IPS-NIHi7 (cell line): ENCODE measurements around the gene THRSP.

Experiments
- DNase-seq: peaks from one replicate; pipeline ENCODE4 v3.0.0; 2012; ENCODE audit warnings: mixed read lengths; ENCODE audit errors: extremely low spot score

THRSP gene

DNA sequence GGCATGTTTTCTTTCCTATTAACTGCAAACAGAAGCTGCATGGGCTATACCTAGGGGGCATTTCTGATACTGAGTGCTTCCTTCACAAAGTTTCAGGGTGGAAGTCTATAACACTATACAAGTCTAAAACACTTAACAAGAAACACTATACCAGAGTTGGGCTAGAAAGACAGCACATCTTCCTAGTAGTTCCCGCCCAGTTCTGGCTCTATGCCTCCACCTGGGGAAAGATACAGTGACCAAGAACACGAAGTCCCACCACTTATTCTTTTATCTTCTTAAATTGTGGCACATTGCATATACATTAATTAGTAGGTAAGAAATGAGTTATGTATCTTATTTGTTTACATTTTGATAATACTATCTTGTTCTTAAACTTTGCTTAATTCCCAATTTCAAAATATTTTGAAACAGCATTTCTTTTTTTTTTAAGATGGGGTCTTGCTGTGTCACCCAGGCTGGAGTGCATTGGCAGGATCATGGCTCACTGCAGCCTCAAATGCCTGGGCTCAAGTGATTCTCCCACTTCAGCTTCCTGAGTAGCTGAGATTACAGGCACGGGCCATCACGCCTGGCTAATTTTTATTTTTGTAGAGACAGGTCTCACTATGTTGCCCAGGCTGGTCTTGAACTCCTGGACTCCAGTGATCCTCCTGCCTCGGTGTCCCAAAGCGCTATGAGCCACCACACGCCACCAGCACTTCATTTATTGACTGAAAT is 34.2 kb downstream of the THRSP start:
- no peak for DNase-seq

GRCh38 chr11:78099666-78100065 is 36.0 kb downstream of the THRSP start:
- no peak for DNase-seq

DNA sequence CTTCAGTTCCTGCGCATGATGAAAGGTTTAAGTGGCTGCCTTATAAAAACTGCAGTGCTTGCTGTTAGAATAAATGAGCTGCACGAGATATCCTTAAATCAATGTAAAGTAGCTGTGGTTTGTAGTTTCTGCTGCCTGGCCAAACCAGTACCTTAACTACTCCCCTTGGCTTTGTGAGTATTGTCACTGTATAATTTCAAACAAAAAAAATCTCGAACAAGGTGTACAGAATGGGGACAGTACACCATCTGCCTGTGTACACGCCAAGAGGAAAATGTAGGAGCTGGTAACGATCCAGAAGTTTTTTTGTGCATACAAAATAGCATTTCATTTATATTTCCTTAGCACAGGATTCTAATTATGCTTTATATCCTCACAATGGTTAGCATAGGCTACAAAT is 36.6 kb downstream of the THRSP start:
- DNase-seq: no peak

DNA sequence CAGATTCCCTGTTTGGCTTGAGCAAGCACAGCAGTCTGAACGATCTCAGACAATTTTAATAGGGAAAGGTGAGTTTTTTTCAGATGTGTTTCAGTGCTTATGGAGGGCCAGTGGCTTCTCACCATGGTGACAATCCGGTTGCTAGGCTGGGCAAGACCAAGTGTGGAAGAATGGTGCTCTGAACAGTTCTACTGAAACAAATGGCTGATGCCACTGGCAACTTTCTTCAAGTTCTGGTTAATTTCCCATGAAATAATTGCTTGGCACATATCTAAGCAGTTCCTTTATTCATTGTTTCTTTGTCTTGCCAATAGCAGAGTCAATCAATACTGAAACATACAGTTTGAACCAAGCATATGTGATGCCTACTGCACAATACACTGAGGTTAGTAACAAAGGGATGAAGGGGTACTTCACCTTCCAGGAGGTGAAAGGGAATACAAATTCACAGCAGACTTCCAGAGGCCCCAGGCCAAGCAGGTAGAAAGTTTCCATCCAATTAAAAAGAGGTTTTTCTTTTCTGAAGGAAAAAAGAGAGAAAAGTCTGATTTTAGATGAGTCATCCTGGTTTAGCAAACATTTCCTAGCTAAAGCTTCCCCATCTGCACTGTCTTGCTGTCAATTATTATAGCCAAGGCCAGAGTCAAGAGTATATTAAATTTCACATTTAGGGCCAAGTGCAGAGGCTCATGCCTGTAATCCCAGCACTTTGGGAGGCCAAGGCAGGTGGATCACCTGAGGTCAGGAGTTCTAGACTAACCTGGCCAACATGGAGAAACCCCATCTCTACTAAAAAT is 37.2 kb downstream of the THRSP start:
- DNase-seq: no peak

DNA sequence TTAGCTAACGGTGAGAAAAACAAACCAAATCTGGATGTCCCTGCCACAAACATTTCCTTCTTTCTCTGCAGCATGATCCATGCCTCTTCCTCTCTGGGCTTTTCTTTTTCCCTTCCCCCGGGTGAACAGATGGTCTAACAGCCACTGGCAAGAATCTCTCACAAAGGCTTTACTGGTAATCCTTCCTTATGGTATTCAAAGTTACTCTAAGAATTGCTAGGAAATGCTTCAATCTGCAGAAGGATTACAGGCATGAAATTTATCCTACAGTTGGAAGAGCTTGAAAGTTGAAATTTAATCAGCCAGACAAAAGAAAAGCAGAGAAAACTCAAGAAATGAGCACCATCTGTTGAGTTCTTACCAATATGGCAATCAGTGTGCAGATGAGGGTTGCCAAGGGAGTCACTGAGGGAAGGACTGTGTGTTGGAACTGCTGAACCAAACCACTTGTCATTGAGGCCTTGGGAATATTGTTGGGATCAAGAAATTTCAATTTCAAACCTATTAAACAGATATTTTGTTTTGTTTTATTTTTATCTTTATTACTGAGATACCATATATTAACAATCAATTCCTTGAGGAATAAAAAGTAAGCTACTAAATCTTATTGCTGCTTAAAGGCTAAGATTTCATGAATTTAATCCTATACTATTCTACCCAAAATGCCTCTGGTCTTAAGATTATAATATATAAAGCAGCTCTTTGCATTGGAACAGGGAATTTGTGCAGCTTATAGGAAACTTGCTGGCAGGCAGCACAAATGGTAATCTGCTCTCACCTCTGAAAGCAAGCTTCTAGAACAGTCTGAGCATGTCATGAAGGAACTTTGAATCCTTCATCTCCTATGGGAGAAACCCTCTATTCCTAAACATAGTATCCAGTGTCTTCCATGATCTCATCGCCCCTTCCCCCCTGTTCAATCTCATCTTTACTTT is 45.7 kb downstream of the THRSP start:
- DNase-seq: no peak

DNA sequence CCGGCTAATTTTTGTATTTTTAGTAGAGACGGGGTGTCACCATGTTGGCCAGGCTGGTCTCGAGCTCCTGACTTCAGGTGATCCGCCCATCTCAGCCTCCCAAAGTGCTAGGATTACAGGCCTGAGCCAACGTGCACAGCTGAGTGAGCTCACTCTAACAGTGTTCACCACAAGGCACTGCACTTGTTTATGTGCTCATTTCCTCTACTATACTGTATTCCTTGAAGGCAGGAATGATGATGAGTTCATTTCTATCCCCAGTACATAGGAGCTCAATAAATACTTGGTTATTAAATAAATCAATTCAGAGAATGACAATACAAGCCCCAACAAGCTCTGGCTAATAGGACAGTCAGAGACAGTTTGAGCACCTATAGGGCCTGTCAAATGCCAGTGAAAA is 46.7 kb downstream of the THRSP start:
- no peak for DNase-seq

- DNase-seq: no peak
Measured at GRCh38 chr11:78110830-78111229, 47.2 kb downstream of the THRSP start.

GRCh38 chr11:78111298-78111697 is 47.6 kb downstream of the THRSP start:
- DNase-seq: no peak

GRCh38 chr11:78112582-78113275 is 49.1 kb downstream of the THRSP start:
- no peak for DNase-seq
